VCaP (cell line): ENCODE data around the gene TLCD3B.

Experiments
- H3K27ac ChIP-seq: fragments of 450-650 bp; 2 replicates; pipeline ENCODE4 v1.5.1; 2017
- CTCF ChIP-seq: fragments of 450-650 bp; conservative IDR thresholded peaks from 2 replicates; pipeline ENCODE4 v1.5.1; 2017; ENCODE audit warnings: mild to moderate bottlenecking, moderate library complexity

Gene TLCD3B

GRCh38 chr16:29988346-29989075 is 42.6 kb downstream of the TLCD3B start:
- no peak for TF ChIP-seq CTCF
- H3K27ac ChIP-seq, result no peak overlapping the region

GRCh38 chr16:29987371-29988085 is 43.5 kb downstream of the TLCD3B start:
- no peak overlapping the region for H3K27ac ChIP-seq
- no peak for TF ChIP-seq CTCF

- no peak for TF ChIP-seq CTCF
- no peak overlapping the region for H3K27ac ChIP-seq
Observed at GRCh38 chr16:29986931-29987330, 44.1 kb downstream of the TLCD3B start.

- H3K27ac ChIP-seq, result no peak overlapping the region
- TF ChIP-seq CTCF, result no peak
Observed at GRCh38 chr16:29986231-29986630, 44.8 kb downstream of the TLCD3B start.

- no peak overlapping the region for H3K27ac ChIP-seq
- no peak for TF ChIP-seq CTCF
Observed at GRCh38 chr16:29985271-29985811, 45.7 kb downstream of the TLCD3B start.

GRCh38 chr16:29984764-29985147 is 46.3 kb downstream of the TLCD3B start:
- TF ChIP-seq CTCF, result no peak
- H3K27ac ChIP-seq, result no peak overlapping the region

GRCh38 chr16:29984137-29984763 is 46.8 kb downstream of the TLCD3B start:
- TF ChIP-seq CTCF, result no peak
- no peak overlapping the region for H3K27ac ChIP-seq
